RWPE2 (cell line): ENCODE data around the gene NENF.

ENCODE experiments used
- ATAC-seq: fragments of 200-7000 bp; cut with Tn5 transposase; 3 replicates; pipeline ENCODE4 v1.9.1; 2021; ENCODE audit warnings: low read depth
- DNase-seq: peaks from one replicate; pipeline ENCODE4 v3.0.0-alpha.2; 2020; ENCODE audit warnings: low spot score
- H3K27ac ChIP-seq: fragments of 450-650 bp; 2 replicates; pipeline ENCODE4 v1.5.1; 2017; ENCODE audit warnings: mild to moderate bottlenecking; ENCODE audit not compliant: poor library complexity, severe bottlenecking
- H3K27me3 ChIP-seq: fragments of 250-450 bp; sonication (Bioruptor Pico); 2 replicates; pipeline ENCODE4 v1.5.1; 2021; ENCODE audit warnings: mild to moderate bottlenecking, moderate library complexity; ENCODE audit not compliant: insufficient read depth, poor library complexity, severe bottlenecking
- H3K36me3 ChIP-seq: fragments of 250-450 bp; sonication (Bioruptor Pico); 2 replicates; pipeline ENCODE4 v1.5.1; 2020; ENCODE audit warnings: low read depth, mild to moderate bottlenecking, moderate library complexity
- H3K4me1 ChIP-seq: fragments of 250-450 bp; sonication (Bioruptor Pico); 2 replicates; pipeline ENCODE4 v1.5.1; 2021; ENCODE audit warnings: mild to moderate bottlenecking, moderate library complexity; ENCODE audit not compliant: insufficient read depth, poor library complexity, severe bottlenecking
- H3K4me3 ChIP-seq: fragments of 250-450 bp; sonication (Bioruptor Pico); 2 replicates; pipeline ENCODE4 v1.5.1; 2021; ENCODE audit warnings: mild to moderate bottlenecking, moderate library complexity; ENCODE audit not compliant: severe bottlenecking
- H3K9me3 ChIP-seq: fragments of 250-450 bp; sonication (Bioruptor Pico); 2 replicates; pipeline ENCODE4 v1.5.1; 2021; ENCODE audit warnings: mild to moderate bottlenecking, moderate library complexity; ENCODE audit not compliant: severe bottlenecking
- CTCF ChIP-seq: fragments of 450-650 bp; IDR thresholded peaks from one replicate; pipeline ENCODE4 v1.5.1; 2017; ENCODE audit warnings: mild to moderate bottlenecking, moderate library complexity; ENCODE audit not compliant: poor library complexity, severe bottlenecking

NENF gene

GRCh38 chr1:212481438-212481767 is 48.7 kb downstream of the NENF start:
- TF ChIP-seq CTCF = no peak
- peaks cover 13% of the 10 kb centered on the region for H3K4me1 ChIP-seq
- H3K4me3 ChIP-seq = no peak overlapping the region
- DNase-seq = no peak
- H3K9me3 ChIP-seq = no peaks in the 10 kb centered on the region
- no peaks in the 10 kb centered on the region for H3K36me3 ChIP-seq
- no peak overlapping the region for H3K27ac ChIP-seq
- no peak for ATAC-seq
- no peaks in the 10 kb centered on the region for H3K27me3 ChIP-seq

DNA sequence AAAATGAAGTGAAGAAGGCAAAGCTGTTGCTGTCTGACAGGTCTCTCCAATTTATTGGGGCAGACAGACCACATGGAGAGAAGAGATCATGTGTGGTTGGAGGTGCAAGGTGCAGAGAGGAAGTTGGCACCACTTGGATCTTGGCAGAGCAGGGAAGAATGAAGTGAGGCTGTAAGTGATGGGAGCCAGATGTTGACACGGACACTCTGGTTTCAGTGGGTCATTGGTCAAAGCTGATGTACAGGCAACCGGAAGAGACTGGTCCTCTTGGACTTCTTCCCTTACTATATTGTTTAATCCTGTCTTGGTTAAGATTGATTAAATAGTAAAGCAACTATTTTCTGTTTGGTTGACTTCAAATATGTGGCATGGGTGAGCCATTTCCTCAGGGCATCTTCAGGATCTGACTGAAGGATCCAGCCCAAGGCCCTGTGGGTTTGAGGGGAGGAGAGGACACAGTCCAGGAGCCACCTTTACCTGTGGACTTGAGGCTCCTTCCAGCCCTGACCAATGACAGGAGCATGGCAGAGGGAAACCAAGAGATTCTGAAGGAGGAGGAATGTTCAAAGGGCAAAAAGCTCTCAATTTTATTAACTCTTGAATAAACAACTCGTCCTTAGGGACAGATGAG is 49.4 kb downstream of the NENF start:
- Histone ChIP-seq H3K4me1 (peaks cover 14% of the 10 kb centered on the region), H3K27ac (no peak overlapping the region), H3K4me3 (no peak overlapping the region), H3K27me3 (no peaks in the 10 kb centered on the region), H3K36me3 (no peaks in the 10 kb centered on the region), H3K9me3 (no peaks in the 10 kb centered on the region)
- TF ChIP-seq CTCF = no peak
- ATAC-seq (no peak), DNase-seq (no peak)

DNA sequence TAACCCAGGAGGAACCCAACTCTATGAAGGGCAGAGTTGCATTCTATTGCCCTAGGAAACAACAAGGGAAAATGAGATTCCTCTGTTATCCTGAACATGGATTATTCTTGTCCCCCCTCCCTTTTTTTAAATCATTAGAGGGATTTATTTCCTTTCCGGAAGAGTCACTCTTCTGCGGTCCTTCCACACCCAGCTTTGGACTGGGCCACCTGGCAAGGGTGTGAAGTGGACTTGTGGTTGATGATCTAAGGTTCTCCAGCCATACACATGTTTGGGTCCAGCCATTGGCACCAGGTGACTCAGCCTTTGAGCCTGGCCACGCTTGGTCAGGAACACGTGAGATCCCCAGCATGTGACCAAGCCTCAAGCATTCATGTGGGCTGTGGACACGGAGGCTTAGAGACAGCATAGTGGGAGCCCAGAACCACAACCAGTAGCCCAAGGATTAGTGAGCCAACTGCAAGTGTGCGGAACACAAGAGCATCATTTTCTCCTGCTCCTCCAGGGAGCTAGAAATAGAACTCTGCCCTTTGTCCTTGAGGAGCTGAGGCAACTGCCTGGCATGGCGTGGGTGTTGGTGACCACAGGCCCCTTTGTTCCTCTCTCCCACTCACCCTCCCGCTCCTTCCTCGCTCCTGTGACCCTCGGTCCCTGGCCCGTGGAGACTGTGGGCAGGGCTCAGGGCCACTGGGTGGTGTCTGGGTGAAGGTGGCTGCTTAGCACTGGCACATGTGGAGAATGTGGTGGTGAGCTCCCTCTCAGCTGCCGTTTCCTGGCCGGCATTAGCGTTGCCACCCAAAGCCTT is 50.1 kb downstream of the NENF start:
- Histone ChIP-seq H3K36me3 (no peaks in the 10 kb centered on the region), H3K4me3 (no peak overlapping the region), H3K27ac (no peak overlapping the region), H3K4me1 (peaks cover 14% of the 10 kb centered on the region), H3K27me3 (no peaks in the 10 kb centered on the region), H3K9me3 (no peaks in the 10 kb centered on the region)
- ATAC-seq (no peak), DNase-seq (no peak)
- no peak for TF ChIP-seq CTCF

DNA sequence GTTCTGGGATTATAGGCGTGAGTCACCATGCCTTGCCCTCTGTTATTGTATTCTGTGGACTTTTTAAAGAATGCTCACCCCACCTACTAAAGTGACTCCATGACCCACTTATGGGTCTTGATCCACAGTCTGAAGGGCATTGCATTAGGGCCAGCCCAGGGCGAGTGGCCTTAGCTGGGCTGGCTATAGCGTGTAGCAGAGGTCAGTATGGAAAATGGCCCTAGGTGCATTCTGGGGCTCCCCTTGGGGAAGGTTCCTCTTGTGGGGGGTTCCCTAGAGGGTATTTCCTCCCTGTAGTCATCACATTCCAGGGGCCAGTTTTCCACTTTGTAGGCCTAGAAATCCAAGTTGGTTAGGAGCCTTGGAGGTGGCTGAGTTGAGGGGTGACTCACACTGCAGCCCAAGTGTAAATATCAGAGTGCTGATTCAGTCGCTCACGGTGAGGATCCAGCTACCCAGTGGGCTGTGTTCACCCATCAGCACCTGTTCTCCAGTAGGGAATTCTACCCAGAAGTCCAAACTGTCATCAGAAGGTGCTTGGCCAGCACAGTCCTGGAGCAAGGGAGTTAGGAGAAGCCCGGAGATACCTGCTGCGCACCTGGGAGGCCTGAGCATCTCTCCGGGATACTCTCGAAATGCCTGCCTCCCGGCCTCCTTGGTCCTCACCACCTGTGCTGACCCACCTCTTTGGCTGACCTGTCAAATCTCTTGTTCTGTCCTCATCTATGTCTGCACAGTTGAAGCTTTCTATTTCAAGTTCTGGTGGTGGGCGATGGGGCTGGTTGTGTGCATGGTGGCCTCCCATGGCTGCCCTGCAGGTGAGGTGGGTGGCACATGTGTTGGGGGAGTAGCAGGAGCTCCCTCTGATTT is 52.2 kb downstream of the NENF start:
- Histone ChIP-seq H3K4me3 (no peak overlapping the region), H3K4me1 (peaks cover 14% of the 10 kb centered on the region), H3K27me3 (no peaks in the 10 kb centered on the region), H3K36me3 (no peaks in the 10 kb centered on the region), H3K27ac (peak overlapping the region; percentile 29), H3K9me3 (no peaks in the 10 kb centered on the region)
- ATAC-seq (peak; percentile 82), DNase-seq (no peak)
- no peak for TF ChIP-seq CTCF
